ENCODE results near the gene NENF.
"Not testable (repeated sequence)": the region's sequence is repeated elsewhere in the genome, so short reads cannot be mapped to it uniquely, and the experiment has no call there.

The NENF gene

DNA sequence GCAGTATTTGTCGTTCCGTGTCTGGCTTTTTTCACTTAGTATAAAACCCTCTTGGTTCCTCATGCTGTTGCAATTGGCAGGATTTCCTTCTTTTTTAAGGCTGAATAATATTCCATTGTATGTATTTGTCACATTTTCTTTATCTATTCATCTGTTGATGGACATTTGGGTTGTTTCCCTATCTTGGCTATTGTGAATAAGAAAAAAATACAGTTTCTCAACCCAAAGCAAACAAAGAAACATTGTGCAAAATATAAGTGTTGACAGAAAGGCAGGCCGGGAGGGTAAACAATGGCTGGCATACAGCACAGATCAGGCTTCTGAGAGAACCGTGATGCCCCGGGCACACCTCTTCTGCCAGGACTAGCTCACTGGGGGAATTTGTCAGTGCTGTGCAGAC is 26.9 kb downstream of the NENF start:
- DNase-seq (ENCODE audit: low spot score), result no peak

DNA sequence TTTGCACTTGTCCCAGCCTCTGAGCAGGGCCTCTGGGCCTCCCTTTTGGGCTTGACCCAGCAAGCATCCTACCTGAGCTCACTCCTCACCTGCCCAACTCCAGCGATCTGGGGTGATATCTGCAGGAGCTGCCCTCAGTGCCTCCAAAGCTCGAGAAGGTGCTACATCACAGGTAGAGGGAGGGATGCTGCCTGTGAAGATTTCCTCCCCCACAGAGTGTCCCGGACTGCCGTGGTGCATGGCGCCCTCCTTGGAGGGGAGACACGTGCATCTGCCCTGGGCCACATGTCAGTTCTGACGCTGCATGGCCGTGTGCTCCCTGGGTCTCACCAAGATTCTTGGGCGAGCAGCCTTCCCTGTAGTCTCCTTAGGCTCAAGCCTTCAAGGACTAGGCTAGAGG is 27.7 kb downstream of the NENF start:
- no peak for DNase-seq (ENCODE audit: low spot score)

DNA sequence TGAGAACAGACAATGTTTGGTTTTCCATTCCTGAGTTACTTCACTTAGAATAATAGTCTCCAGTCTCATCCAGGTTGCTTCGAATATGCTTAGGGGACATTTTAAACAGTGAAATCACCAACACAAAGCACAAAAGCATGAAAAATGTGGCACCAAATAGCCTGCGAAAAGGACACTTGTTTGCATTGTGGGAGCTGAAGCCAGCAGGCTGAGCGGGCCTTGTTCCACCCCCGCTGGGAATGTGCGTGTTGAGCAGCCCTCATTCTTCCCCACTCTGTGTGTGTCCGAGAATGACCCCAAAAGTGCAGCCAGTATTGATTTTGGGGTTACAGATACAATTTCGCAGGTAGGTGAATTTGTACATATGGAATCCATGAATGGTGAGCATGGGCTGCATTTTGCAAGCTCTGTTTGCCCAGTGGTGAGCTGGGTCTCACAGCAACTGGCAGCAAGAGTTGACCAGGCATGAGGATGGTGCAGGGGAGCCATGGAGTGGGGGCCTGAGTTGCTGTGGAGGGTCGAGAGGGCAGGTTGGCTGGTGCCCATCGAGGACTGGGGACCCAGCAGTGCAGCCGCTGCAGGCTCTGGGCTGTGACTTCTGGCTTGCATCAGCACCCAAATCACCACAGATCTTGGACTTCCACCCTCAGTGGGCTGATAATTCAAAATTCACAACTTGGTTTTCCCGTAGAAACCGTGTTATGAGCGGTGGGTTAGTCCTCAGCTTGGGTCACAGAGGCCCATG is 29.4 kb downstream of the NENF start:
- DNase-seq (ENCODE audit: low spot score), result no peak

GRCh38 chr1:212463565-212464285 is 31.0 kb downstream of the NENF start:
- no peak for DNase-seq (ENCODE audit: low spot score)

- no peak for DNase-seq (ENCODE audit: low spot score)
These were observed 32.6 kb downstream of the NENF start for GRCh38 chr1:212465311-212465710.

DNA sequence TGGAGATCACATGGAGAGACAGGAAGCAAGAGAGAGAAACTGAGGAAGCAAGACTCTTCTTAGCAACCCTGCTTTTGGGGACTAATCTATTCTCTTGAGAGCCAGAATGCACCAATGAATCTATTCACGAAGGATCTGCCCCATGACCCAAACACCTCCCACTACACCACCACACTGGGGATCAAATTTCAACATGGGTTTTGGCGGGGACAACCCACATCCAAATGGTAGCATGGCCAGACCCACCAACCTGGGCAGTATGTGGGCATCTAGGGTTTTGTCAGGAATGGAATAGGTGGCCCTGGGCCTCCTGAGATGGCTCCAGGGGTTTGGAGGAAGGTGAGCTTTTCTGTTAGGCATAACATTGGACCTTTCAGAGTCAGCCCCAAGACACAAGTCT is 33.7 kb downstream of the NENF start:
- DNase-seq (ENCODE audit: low spot score), result no peak

DNA sequence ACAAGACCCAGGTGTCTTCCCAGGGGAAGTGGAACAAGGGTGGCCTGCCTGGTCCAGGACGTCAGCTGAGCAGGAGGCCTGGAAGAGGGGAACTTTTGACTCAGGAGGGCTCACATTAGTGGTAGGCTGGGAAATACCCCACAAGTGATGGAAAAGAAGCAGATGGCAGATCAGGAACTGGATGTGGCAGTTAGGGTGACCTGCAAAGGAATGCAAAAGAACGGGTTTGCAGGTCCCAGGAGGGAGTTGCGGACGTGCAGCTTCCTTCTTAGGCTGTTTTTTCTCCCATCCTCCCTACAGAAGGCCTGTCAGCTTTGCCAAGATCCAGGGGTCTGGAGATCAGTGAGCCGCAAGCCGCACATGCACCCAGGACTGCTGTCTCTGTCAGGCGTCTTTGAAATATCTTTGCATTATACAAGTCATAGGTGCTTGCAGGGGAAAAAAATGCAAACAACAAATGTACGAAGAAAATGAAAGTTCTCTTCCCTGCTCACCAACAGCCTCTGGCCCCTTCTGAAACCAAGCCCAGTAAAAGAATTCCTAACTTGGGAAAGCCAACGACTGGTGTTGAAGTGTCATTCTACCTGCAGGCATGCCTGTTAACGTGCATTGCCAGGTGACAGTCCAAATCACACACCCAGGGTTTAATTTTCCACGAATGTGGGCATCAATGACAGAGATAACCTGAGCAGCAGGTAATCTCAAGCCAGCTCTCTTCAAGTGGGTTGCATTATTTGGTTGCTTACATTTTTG is 34.4 kb downstream of the NENF start:
- no peak for DNase-seq (ENCODE audit: low spot score)

DNA sequence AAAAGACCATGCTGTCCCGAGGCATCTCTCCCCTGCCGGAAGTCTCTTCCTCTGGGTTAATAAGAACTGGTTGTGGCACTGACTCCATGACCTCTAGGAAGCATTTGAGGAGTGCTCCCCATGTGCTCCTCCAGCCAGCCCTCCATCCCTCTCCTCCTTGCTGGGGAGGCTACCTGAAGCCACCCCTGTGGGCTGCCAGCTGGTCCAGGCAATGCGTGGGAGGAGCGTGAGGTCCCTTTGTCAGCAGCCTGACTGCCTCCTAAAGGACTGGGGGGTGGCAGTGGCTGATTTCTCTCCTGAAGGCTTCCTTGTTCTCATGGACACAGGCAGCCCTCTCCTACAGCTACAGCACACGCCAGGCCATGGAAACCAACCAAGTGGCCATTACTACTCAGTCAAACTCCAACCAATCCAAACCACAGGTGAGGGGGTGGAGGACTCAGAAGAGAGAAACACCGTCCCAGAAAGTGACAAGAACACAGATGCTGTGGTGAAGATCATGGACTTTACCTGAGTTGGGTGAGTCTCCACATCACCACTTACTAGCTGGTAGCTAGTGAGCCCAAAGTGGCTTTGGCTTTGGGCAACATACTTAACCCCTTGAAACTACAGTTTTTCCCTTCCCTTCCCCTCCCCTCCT is 35.2 kb downstream of the NENF start:
- DNase-seq (ENCODE audit: low spot score), result no peak

DNA sequence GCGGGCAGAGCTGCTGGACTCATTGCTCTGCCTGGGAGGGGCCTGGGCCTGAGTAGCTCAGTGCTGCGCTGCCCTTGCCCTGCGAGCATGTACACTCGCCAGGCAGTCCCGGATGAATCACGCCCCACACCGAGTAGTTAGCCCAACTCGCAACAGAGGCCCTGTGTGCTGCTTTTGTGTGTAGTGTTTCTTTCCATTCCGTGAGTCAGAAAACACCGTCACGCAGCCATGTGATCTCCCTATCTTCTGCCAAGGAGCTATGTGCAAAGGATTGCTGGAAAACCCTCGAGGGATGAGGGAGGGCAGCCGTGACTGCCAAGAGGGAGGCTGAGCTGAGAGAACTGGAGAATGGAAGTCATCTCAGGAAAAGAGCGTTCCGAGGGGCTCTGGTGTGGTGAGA is 37.3 kb downstream of the NENF start:
- no peak for DNase-seq (ENCODE audit: low spot score)

DNA sequence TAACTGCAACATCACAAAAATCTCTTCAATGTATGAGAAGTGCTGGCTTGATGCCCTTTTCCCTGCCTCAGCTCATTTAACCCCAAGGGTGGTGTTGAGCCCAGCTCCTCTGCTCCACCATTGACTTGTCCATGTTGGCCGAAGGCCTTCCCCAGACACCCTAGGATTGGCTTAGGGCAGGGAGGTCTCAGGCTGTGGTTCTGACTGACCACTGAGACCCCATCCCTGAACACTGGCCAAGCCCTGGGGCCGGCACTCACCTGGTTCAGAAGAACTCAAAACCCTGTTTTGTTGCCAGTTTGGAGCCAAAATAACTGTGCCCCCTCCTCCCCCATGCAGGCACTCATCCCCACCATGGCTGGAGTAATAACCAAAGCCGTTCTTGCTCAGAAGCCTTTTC is 38.6 kb downstream of the NENF start:
- DNase-seq (ENCODE audit: low spot score), result no peak

DNA sequence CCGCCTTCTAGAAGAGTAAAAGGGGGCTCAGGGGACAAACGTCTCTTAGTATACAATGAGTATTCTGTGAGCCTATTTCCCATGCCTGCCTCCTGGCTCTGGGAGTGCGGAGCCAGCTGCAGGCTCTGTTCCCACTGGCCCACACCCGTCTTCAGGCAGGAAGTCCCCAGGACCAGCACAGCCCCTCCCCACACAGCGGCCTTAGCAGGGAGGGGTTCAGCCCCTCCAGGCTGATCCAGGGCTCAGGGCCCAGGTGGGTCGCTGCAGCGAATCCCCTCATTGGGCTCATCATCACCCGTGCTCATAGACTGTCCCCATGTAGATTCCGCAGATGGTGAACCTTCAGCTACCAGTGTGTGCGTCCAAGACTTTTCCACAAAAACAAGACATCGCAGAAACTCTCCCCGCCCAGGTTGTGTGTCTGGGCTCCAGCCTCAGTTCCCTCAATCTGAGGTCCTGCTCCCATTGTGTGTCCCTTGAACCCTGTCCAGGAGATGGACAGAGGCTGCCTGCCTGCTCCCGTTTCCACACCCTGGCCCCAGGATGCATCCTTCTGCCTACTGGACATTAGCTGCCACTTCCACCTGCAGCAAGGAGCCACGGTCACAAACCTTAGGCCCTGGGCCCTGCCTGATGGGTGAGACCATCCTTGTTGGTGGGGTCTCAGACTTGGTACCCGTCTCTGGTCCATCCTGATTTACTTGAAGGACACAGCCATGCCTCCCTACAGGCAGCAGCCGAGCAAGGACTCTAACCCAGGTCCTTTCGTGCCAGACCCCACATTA is 39.4 kb downstream of the NENF start:
- DNase-seq (ENCODE audit: low spot score), result no peak

DNA sequence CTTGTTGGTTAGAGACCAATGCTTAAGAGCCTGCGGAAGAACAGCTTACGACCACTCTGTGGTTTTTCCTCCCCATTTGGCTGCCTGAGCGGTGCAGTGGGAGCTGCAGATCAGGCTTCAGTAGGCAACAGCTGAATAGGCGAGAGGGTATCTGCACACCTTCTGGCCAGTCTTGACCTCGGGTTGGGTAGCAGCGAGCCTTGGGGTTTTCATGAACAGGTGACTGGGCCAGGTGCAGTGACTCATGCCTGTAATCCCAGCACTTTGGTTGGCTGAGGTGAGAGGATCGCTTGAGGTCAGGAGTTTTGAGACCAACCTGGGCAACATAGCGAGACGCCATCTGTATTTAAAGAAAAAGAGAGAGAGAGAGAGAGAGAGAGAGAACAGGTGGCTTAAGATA is 41.0 kb downstream of the NENF start:
- DNase-seq (ENCODE audit: low spot score), result no peak

- no peak for DNase-seq (ENCODE audit: low spot score)
These were observed 42.4 kb downstream of the NENF start for GRCh38 chr1:212475151-212475550.

DNA sequence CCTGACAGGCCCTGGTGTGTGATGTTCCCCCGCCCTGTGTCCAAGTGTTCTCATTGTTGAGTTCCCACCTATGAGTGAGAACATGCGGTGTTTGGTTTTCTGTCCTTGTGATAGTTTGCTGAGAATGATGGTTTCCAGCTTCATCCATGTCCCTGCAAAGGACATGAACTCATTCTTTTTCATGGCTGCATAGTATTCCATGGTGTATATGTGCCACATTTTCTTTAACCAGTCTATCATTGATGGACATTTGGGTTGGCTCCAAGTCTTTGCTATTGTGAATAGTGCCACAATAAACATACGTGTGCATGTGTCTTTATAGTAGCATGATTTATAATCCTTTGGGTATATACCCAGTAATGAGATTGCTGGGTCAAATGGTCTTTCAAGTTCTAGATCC is 43.1 kb downstream of the NENF start:
- DNase-seq (ENCODE audit: low spot score), result not testable (repeated sequence)

DNA sequence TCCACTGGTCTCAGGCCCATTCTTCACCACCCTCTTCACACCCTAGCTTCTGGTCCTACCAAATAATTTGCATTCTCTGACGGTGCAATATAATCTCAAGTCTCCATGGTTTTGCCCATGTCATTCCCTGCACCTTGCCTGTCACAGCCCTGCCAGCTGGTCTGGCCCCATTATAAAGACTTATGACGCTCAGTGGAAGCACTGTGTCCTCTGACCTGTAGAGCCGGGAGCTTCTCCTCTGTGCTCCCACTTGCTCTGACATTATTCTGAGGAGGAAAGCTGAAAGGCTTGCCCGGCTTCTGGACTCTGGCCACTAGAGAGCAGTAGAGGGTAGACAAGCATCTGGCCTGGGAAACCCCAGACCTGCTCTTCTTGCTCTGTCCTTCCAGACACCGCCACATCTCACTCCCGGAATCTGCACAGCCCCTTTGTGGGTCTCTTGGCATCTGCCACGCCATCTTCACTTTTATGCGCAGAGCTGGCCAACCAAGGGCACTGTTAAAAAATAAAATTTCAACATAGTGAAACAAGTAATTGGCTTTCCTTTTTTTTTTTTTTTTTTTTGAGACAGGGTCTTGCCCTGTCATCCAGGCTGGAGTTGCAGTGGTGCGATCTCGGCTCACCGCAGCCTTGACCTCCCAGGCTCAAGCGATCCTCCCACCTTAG is 44.4 kb downstream of the NENF start:
- DNase-seq (ENCODE audit: low spot score), result peak; percentile 74

GRCh38 chr1:212477680-212478466 is 45.2 kb downstream of the NENF start:
- no peak for DNase-seq (ENCODE audit: low spot score)

DNA sequence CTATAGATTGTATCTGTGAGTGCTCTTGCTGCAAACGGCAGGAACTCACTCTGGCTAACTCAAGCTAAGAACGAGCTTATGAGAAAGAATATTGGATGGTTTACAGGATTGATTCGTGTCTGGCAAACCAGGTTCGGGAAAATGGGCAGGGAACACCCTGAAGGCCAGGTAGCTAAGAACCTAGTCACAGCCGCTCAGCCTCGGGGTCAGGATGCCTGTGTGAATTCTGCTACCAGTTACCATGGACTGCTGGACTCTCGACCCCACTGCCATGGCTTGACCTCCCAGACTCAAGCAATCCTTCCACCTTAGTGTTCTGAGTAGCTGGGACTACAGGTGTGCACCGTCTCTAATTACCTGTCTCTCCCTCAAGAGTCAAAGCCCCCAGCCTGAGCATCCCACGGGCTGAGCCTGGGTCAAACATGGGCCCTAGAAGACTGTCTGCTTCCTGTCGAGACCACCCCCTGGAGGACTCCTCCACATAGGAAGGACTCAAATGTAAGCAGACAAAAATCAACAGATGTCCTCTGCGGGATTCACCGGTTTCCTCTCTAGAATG is 45.8 kb downstream of the NENF start:
- no peak for DNase-seq (ENCODE audit: low spot score)

GRCh38 chr1:212479188-212479587 is 46.5 kb downstream of the NENF start:
- no peak for DNase-seq (ENCODE audit: low spot score)

DNA sequence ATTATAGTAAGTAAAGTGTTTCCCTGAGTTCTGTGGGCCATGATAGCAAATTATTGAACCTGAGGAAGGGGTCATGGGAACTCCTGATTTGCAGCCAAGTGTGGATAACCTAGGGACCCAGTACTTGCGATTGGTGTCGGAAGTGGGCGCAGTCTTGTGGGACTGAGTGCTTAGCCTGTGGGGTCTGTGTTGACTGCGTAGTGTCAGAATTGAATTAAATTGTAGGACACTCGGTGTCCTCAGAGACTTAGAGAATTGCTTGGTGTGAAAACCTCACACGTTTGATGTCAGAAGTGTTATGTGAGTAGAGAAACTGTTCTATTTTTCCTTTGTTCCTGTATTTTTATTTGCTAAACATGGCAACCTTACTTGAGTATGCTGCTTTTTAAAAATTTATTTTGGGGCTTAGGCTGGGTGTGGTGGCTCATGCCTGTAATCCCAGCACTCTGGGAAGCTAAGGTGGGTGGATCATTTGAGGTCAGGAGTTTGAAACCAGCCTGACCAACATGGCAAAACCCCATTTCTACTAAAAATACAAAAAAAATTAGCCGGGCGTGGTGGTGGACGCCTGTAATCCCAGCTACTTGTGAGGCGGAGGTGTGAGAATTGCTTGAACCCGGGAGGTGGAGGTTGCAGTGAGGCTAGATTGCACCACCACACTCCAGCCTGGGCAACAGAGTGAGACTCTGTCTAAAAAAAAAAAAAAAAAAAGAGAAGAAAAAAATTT is 48.2 kb downstream of the NENF start:
- not testable (repeated sequence) for DNase-seq (ENCODE audit: low spot score)

DNA sequence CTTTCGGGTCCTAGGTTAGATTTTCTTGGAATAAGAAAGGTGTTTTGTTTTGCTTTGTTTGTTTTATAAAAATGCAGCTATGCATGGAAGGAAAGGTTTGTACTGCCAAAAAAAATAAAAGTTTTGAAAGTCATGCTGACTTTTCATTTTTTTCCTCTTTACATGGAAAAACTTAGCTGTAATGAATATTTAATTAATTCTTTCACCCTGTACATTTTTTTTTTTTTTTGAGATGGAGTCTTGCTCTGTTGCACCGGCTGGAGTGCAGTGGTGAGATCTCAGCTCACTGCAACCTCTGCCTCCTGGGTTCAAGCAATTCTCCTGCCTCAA is 48.7 kb downstream of the NENF start:
- no peak for DNase-seq (ENCODE audit: low spot score)
